ENCODE results near the gene FUZ. TPM values are rescaled to one million over a fixed set of nuclear protein-coding genes. Genes with fewer than 3 reads are reported as not detected.

FUZ gene
- polyA plus RNA-seq, 1 of the 3 experiments (the other 2 are of a cell fraction): 29.9 TPM

- TF ChIP-seq RAD21 (IDR thresholded peaks at IDR 0.05; ENCODE audit: low read length): no peak
- TF ChIP-seq MXI1 (IDR thresholded peaks at IDR 0.05; ENCODE audit: low read depth, low read length): no peak
- TF ChIP-seq CTCF (IDR thresholded peaks at IDR 0.05): no peak
- TF ChIP-seq USF2 (IDR thresholded peaks at IDR 0.05; ENCODE audit: borderline replicate concordance, low read depth, low read length): no peak
- no peak; the same call in none of the 2 replicates for TF ChIP-seq POLR2AphosphoS5 (IDR thresholded peaks at IDR 0.05; ENCODE audit: low read depth, low read length)
- no peak for TF ChIP-seq CHD2 (IDR thresholded peaks at IDR 0.05; ENCODE audit: low read length, partially characterized antibody)
- no peak for TF ChIP-seq RCOR1 (IDR thresholded peaks at IDR 0.05; ENCODE audit: low read length)
Observed at GRCh38 chr19:49861107-49861506, 48.0 kb upstream of the FUZ start (continued).

GRCh38 chr19:49860336-49861102 lies 47.4 kb upstream of the FUZ start:
- POLR2A ChIA-PET: interaction anchor here (0.9 to 1.9 kb wide), 2 partner anchors 9 kb away, joined by 3 to 16 read pairs; partner anchors contain the start of gene PTOV1
- DNase-seq: no peak
- WGBS (ENCODE audit: low lambda C conversion rate): 80% methylated on average over 11 of the region's 17 CpGs
- H3K4me2 ChIP-seq: no peak overlapping the region
- no peaks in the 10 kb centered on the region for H3K9me3 ChIP-seq
- H3K27me3 ChIP-seq (ENCODE audit: insufficient read depth): no peaks in the 10 kb centered on the region
- peak overlapping the region in 1 of 2 experiments; percentile 40; a peak in 2 of 4 replicates for H3K27ac ChIP-seq (ENCODE audit: low read depth in 2 of 2, low read length in 1 of 2)
- peaks cover 52% of the 10 kb centered on the region for H4K20me1 ChIP-seq (ENCODE audit: insufficient read depth)
- peaks cover 41% of the 10 kb centered on the region for H3F3A ChIP-seq (replicated peaks; ENCODE audit: insufficient read depth)
- H3K36me3 ChIP-seq (replicated peaks in 1 of 2; ENCODE audit: control insufficient read depth in 1 of 2, insufficient read depth in 2 of 2, low read length in 1 of 2): peaks cover 26 to 66% of the 10 kb centered on the region in 2 experiments
- CTCF ChIA-PET: no interaction called here
- peaks cover 28% of the 10 kb centered on the region for H3K79me2 ChIP-seq (ENCODE audit: insufficient read depth)
- no peak overlapping the region for H3K9ac ChIP-seq
- H3K9me2 ChIP-seq: no peaks in the 10 kb centered on the region
- H3K4me3 ChIP-seq (ENCODE audit: low read depth in 2 of 2, low read length in 1 of 2): no peak overlapping the region
- H2AFZ ChIP-seq (ENCODE audit: low read depth): no peak overlapping the region
- H3K4me1 ChIP-seq (ENCODE audit: control insufficient read depth in 1 of 2, insufficient read depth in 2 of 2, low read depth in 1 of 2, low read length in 1 of 2): peaks cover 12 to 13% of the 10 kb centered on the region in 2 experiments; a peak in 2 of 4 replicates
- TF ChIP-seq EZH2phosphoT487 (IDR thresholded peaks at IDR 0.05; ENCODE audit: borderline replicate concordance, low read depth) (no peak), GATA2 (CRISPR knock-in tag; IDR thresholded peaks at IDR 0.05) (no peak), YY1 (IDR thresholded peaks at IDR 0.05; ENCODE audit: low read depth) (no peak), FOXM1 (IDR thresholded peaks at IDR 0.05; ENCODE audit: low read depth) (no peak), EP300 (IDR thresholded peaks at IDR 0.05; ENCODE audit: borderline replicate concordance in 1 of 2, low read depth in 1 of 2, low read length in 1 of 2) (no peak), RCOR1 (IDR thresholded peaks at IDR 0.05; ENCODE audit: low read length) (no peak), FOSL2 (IDR thresholded peaks at IDR 0.05; ENCODE audit: borderline replicate concordance, low read depth) (no peak), ZBTB33 (IDR thresholded peaks at IDR 0.05; ENCODE audit: borderline replicate concordance, low read depth) (no peak), USF1 (IDR thresholded peaks at IDR 0.05; ENCODE audit: borderline replicate concordance, low read depth) (no peak), FOXJ3 (CRISPR knock-in tag; IDR thresholded peaks at IDR 0.05) (no peak), ELF1 (IDR thresholded peaks at IDR 0.05) (no peak), REST (IDR thresholded peaks at IDR 0.05; ENCODE audit: low read depth, low read length) (no peak), TAF1 (IDR thresholded peaks at IDR 0.05; ENCODE audit: borderline replicate concordance, low read depth, low read length) (no peak)

Measured in SK-N-SH (cell line).